Measurements from ENCODE around the gene DCUN1D2. TPM values are rescaled to one million over a fixed set of nuclear protein-coding genes. Genes with fewer than 3 reads are reported as not detected.

Gene DCUN1D2
- total RNA-seq, 1 donor from 2014 or later, result 24.6 TPM

- no peaks in the 10 kb centered on the region for H3K9me3 ChIP-seq
- no peak for DNase-seq
- H3K36me3 ChIP-seq, result no peaks in the 10 kb centered on the region
- no peak overlapping the region for H3K4me3 ChIP-seq
- no peak overlapping the region for H3K27ac ChIP-seq
- no peak for ATAC-seq
- no peak for TF ChIP-seq CTCF (IDR thresholded peaks at IDR 0.05)
- no peaks in the 10 kb centered on the region for H3K27me3 ChIP-seq
- peaks cover 16% of the 10 kb centered on the region for H3K4me1 ChIP-seq
- intact Hi-C loops (cut with DNase I), result no loop called here
Observed at GRCh38 chr13:113486698-113487097, 3.8 kb downstream of the DCUN1D2 start.

- H3K4me3 ChIP-seq, result no peak overlapping the region
- no peaks in the 10 kb centered on the region for H3K27me3 ChIP-seq
- TF ChIP-seq CTCF (IDR thresholded peaks at IDR 0.05), result no peak
- DNase-seq (no peak), ATAC-seq (no peak)
- H3K27ac ChIP-seq, result no peak overlapping the region
- peaks cover 13% of the 10 kb centered on the region for H3K4me1 ChIP-seq
- H3K9me3 ChIP-seq, result no peaks in the 10 kb centered on the region
- intact Hi-C loops (cut with DNase I), result no loop called here
- no peaks in the 10 kb centered on the region for H3K36me3 ChIP-seq
Observed at GRCh38 chr13:113485545-113485944, 5.0 kb downstream of the DCUN1D2 start.

GRCh38 chr13:113483504-113484293 lies 6.8 kb downstream of the DCUN1D2 start:
- intact Hi-C loops (cut with DNase I), result no loop called here
- ATAC-seq (no peak), DNase-seq (no peak)
- no peak for TF ChIP-seq CTCF (IDR thresholded peaks at IDR 0.05)
- Histone ChIP-seq H3K27me3 (no peaks in the 10 kb centered on the region), H3K9me3 (no peaks in the 10 kb centered on the region), H3K4me3 (no peak overlapping the region), H3K36me3 (peaks cover 17% of the 10 kb centered on the region), H3K27ac (no peak overlapping the region), H3K4me1 (no peaks in the 10 kb centered on the region)

- intact Hi-C loops (cut with DNase I), result no loop called here
- Histone ChIP-seq H3K27me3 (no peaks in the 10 kb centered on the region), H3K27ac (no peak overlapping the region), H3K9me3 (no peaks in the 10 kb centered on the region), H3K36me3 (peaks cover 23% of the 10 kb centered on the region), H3K4me1 (no peaks in the 10 kb centered on the region), H3K4me3 (no peak overlapping the region)
- ATAC-seq, result no peak
- no peak for DNase-seq
- no peak for TF ChIP-seq CTCF (IDR thresholded peaks at IDR 0.05)
Observed at GRCh38 chr13:113483081-113483480, 7.4 kb downstream of the DCUN1D2 start.

GRCh38 chr13:113479179-113479578 lies 11.3 kb downstream of the DCUN1D2 start:
- Histone ChIP-seq H3K4me3 (no peak overlapping the region), H3K36me3 (peaks cover 28% of the 10 kb centered on the region), H3K27ac (no peak overlapping the region), H3K9me3 (no peaks in the 10 kb centered on the region), H3K27me3 (no peaks in the 10 kb centered on the region), H3K4me1 (no peaks in the 10 kb centered on the region)
- no peak for DNase-seq
- intact Hi-C loops (cut with DNase I), result no loop called here
- TF ChIP-seq CTCF (IDR thresholded peaks at IDR 0.05), result no peak
- no peak for ATAC-seq
